WTC11 (cell line): ENCODE measurements around the gene INHBB. TPM values are rescaled to one million over a fixed set of nuclear protein-coding genes. Genes with fewer than 3 reads are reported as not detected.

Experiments
- ATAC-seq: fragments of 200-7000 bp; cut with Tn5 transposase; 2 replicates; pipeline ENCODE4 v1.10.0; 2021; ENCODE audit warnings: mild to moderate bottlenecking, moderate library complexity
- CTCF ChIA-PET: fragments of 300-600 bp; sonication (Branson Sonifier 250); formaldehyde crosslinking; loops from one replicate; lab custom pipeline; 2021; ENCODE audit warnings: antibody characterized with exemption; lab: Charles Lee
- POLR2A ChIA-PET: fragments of 350-600 bp; sonication (Branson Sonifier 250); formaldehyde crosslinking; loops from one replicate; lab custom pipeline; 2021; ENCODE audit warnings: antibody characterized with exemption; lab: Charles Lee
- DNase-seq: peaks from one replicate; pipeline ENCODE4 v3.0.0; 2021; ENCODE audit warnings: low spot score
- H3K27ac Mint-ChIP-seq: 2 replicates; pipeline ENCODE4 v1.8.0; 2021; ENCODE audit warnings: mixed read lengths
- H3K27me3 Mint-ChIP-seq: 2 replicates; pipeline ENCODE4 v1.8.0; 2021; ENCODE audit warnings: low read depth, mild to moderate bottlenecking, moderate library complexity, mixed read lengths
- H3K36me3 Mint-ChIP-seq: 2 replicates; pipeline ENCODE4 v1.8.0; 2021; ENCODE audit warnings: mixed read lengths
- H3K4me1 Mint-ChIP-seq: 2 replicates; pipeline ENCODE4 v1.8.0; 2022; ENCODE audit warnings: mixed read lengths
- H3K4me3 Mint-ChIP-seq: 2 replicates; pipeline ENCODE4 v1.8.0; 2021; ENCODE audit warnings: mild to moderate bottlenecking, moderate library complexity, mixed read lengths
- H3K9me3 Mint-ChIP-seq: 2 replicates; pipeline ENCODE4 v1.8.0; 2021; ENCODE audit warnings: mixed read lengths
- AR ChIP-seq: fragments of 250-450 bp; sonication (Bioruptor Pico); IDR thresholded peaks from 2 replicates; pipeline ENCODE4 v1.9.0; 2021; ENCODE audit warnings: mild to moderate bottlenecking
- CREB1 ChIP-seq: sonication (generic); formaldehyde crosslinking; IDR thresholded peaks from 2 replicates; pipeline ENCODE4 v1.8.0; 2023; ENCODE audit warnings: mild to moderate bottlenecking, missing genetic modification reagents
- CREM ChIP-seq: sonication (generic); formaldehyde crosslinking; IDR thresholded peaks from 2 replicates; pipeline ENCODE4 v1.8.1; 2022; ENCODE audit warnings: mild to moderate bottlenecking, missing genetic modification reagents, moderate library complexity
- E2F4 ChIP-seq: sonication (generic); formaldehyde crosslinking; IDR thresholded peaks from 2 replicates; pipeline ENCODE4 v1.8.1; 2022; ENCODE audit warnings: low read depth, mild to moderate bottlenecking, moderate library complexity, missing genetic modification reagents, borderline replicate concordance
- E2F5 ChIP-seq: sonication (generic); formaldehyde crosslinking; IDR thresholded peaks from 2 replicates; pipeline ENCODE4 v1.8.1; 2022; ENCODE audit warnings: mild to moderate bottlenecking, moderate library complexity, missing genetic modification reagents
- EMX1 ChIP-seq: fragments of 250-450 bp; sonication (Bioruptor Pico); IDR thresholded peaks from 2 replicates; pipeline ENCODE4 v1.8.0; 2021; ENCODE audit warnings: mild to moderate bottlenecking
- ESRRA ChIP-seq: sonication (generic); formaldehyde crosslinking; IDR thresholded peaks from 2 replicates; pipeline ENCODE4 v1.8.1; 2022; ENCODE audit warnings: mild to moderate bottlenecking, missing genetic modification reagents, borderline replicate concordance
- FOXJ3 ChIP-seq: sonication (generic); formaldehyde crosslinking; IDR thresholded peaks from 2 replicates; pipeline ENCODE4 v1.9.0; 2021; ENCODE audit warnings: missing genetic modification reagents, mild to moderate bottlenecking, borderline replicate concordance
- MXD4 ChIP-seq: fragments of 250-450 bp; sonication (Bioruptor Pico); IDR thresholded peaks from 2 replicates; pipeline ENCODE4 v1.8.0; 2021; ENCODE audit warnings: mild to moderate bottlenecking, moderate library complexity, borderline replicate concordance
- MYBL2 ChIP-seq: sonication (generic); formaldehyde crosslinking; IDR thresholded peaks from 2 replicates; pipeline ENCODE4 v1.8.1; 2023; ENCODE audit warnings: mild to moderate bottlenecking, moderate library complexity, missing genetic modification reagents
- PRRX2 ChIP-seq: fragments of 250-450 bp; sonication (Bioruptor Pico); IDR thresholded peaks from 2 replicates; pipeline ENCODE4 v1.8.0; 2021; ENCODE audit warnings: mild to moderate bottlenecking
- RORB ChIP-seq: fragments of 250-450 bp; sonication (Bioruptor Pico); IDR thresholded peaks from 2 replicates; pipeline ENCODE4 v1.9.0; 2021; ENCODE audit warnings: mild to moderate bottlenecking
- SMAD4 ChIP-seq: sonication (generic); formaldehyde crosslinking; IDR thresholded peaks from 2 replicates; pipeline ENCODE4 v1.8.0; 2022; ENCODE audit warnings: mild to moderate bottlenecking, missing genetic modification reagents
- TCF7 ChIP-seq: sonication (generic); formaldehyde crosslinking; IDR thresholded peaks from 2 replicates; pipeline ENCODE4 v1.8.0; 2022; ENCODE audit warnings: mild to moderate bottlenecking, low read depth, missing genetic modification reagents, moderate library complexity
- TEAD4 ChIP-seq: sonication (generic); formaldehyde crosslinking; IDR thresholded peaks from 2 replicates; pipeline ENCODE4 v1.8.0; 2022; ENCODE audit warnings: mild to moderate bottlenecking, missing genetic modification reagents
- TP53 ChIP-seq: sonication (generic); formaldehyde crosslinking; IDR thresholded peaks from 2 replicates; pipeline ENCODE4 v1.8.1; 2023; ENCODE audit warnings: mild to moderate bottlenecking, missing genetic modification reagents
- ZNF671 ChIP-seq: fragments of 250-450 bp; sonication (Bioruptor Pico); IDR thresholded peaks from 2 replicates; pipeline ENCODE4 v1.8.0; 2021; ENCODE audit warnings: mild to moderate bottlenecking
- total RNA-seq: library from RNA; stranded (reverse); gene quantifications from 3 replicates; pipeline ENCODE4 v1.2.3, GENCODE V29; 2021
- TF ChIP-seq, protein P1 (sequence below): fragments of 200-600 bp; IDR thresholded peaks from 2 replicates; pipeline ENCODE4 v1.8.0; 2022; ENCODE audit warnings: antibody characterized with exemption
- TF ChIP-seq, protein P2 (sequence below): sonication (generic); formaldehyde crosslinking; IDR thresholded peaks from 2 replicates; pipeline ENCODE4 v1.8.1; 2022; ENCODE audit warnings: low read depth, missing genetic modification reagents, borderline replicate concordance
- TF ChIP-seq, protein P3 (sequence below): fragments of 250-450 bp; sonication (Bioruptor Pico); conservative IDR thresholded peaks from 2 replicates; pipeline ENCODE4 v1.9.0; 2021; ENCODE audit warnings: mild to moderate bottlenecking
- TF ChIP-seq, protein P4 (sequence below): sonication (generic); formaldehyde crosslinking; conservative IDR thresholded peaks from 2 replicates; pipeline ENCODE4 v1.8.1; 2023; ENCODE audit warnings: mild to moderate bottlenecking, low read depth, missing genetic modification reagents, moderate library complexity

INHBB gene
- total RNA-seq, 1 experiment from 2014 or later: 0.26 TPM

- TF ChIP-seq E2F4 (CRISPR knock-in tag): no peak
- TF ChIP-seq PRRX2 (CRISPR knock-in tag): no peak
- no peak for TF ChIP-seq FOXJ3 (CRISPR knock-in tag)
- TF ChIP-seq, protein P1, sequence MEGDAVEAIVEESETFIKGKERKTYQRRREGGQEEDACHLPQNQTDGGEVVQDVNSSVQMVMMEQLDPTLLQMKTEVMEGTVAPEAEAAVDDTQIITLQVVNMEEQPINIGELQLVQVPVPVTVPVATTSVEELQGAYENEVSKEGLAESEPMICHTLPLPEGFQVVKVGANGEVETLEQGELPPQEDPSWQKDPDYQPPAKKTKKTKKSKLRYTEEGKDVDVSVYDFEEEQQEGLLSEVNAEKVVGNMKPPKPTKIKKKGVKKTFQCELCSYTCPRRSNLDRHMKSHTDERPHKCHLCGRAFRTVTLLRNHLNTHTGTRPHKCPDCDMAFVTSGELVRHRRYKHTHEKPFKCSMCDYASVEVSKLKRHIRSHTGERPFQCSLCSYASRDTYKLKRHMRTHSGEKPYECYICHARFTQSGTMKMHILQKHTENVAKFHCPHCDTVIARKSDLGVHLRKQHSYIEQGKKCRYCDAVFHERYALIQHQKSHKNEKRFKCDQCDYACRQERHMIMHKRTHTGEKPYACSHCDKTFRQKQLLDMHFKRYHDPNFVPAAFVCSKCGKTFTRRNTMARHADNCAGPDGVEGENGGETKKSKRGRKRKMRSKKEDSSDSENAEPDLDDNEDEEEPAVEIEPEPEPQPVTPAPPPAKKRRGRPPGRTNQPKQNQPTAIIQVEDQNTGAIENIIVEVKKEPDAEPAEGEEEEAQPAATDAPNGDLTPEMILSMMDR: no peak
- TF ChIP-seq E2F5 (CRISPR knock-in tag): no peak
- TF ChIP-seq SMAD4 (CRISPR knock-in tag): no peak
These were observed 29.9 kb upstream of the INHBB start (continued) for GRCh38 chr2:120316071-120316470.

DNA sequence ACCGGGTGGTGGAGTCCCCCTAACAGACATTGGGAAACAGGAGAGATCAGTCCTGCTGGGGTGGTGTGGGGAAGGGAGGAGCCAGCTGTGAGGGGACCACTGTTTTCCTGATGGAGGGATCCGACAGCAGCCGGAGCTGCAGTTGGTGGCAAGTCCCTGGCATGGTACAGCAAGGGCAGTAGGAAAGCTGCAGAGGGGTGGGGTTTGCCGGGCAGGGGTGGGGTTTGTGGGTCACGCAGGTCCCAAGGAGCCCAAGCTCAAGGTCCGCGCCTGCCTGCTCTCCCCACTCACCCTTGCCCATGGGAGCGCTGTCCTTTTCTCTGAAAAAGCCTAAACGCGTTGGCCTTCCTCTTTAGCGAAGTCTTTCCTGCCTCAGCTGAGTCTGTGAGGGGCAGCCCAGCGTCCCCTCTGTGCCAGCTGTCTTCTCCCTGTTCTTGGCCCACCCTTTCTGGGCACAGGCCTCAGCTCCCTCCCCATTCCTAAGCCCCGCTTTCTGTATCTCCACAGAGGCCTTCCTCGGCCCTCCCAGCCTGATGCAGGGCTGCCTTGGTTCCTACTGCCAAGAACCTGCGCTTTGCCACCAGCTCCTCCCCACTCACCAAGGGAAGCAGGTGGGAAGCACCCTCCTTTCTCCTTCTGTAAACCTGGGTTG lies 29.3 kb upstream of the INHBB start:
- no peak for ATAC-seq
- POLR2A ChIA-PET: no interaction called here
- DNase-seq: no peak
- Mint-ChIP-seq H3K9me3 (no peaks in the 10 kb centered on the region), H3K4me1 (peaks cover 3% of the 10 kb centered on the region; the same call in 1 of the 2 replicates), H3K36me3 (no peaks in the 10 kb centered on the region), H3K4me3 (no peak overlapping the region), H3K27me3 (peaks cover 49% of the 10 kb centered on the region), H3K27ac (no peak overlapping the region)
- CTCF ChIA-PET: no interaction called here
- TF ChIP-seq TEAD4 (CRISPR knock-in tag) (no peak), FOXJ3 (CRISPR knock-in tag) (no peak), ESRRA (CRISPR knock-in tag) (no peak), MXD4 (CRISPR knock-in tag) (no peak), CREM (CRISPR knock-in tag) (no peak), AR (CRISPR knock-in tag) (no peak), MYBL2 (no peak), ZNF671 (no peak), RORB (CRISPR knock-in tag) (no peak), CREB1 (CRISPR knock-in tag) (no peak), TP53 (CRISPR knock-in tag) (no peak), TCF7 (CRISPR knock-in tag) (no peak), EMX1 (CRISPR knock-in tag) (no peak)
- TF ChIP-seq, protein P2, sequence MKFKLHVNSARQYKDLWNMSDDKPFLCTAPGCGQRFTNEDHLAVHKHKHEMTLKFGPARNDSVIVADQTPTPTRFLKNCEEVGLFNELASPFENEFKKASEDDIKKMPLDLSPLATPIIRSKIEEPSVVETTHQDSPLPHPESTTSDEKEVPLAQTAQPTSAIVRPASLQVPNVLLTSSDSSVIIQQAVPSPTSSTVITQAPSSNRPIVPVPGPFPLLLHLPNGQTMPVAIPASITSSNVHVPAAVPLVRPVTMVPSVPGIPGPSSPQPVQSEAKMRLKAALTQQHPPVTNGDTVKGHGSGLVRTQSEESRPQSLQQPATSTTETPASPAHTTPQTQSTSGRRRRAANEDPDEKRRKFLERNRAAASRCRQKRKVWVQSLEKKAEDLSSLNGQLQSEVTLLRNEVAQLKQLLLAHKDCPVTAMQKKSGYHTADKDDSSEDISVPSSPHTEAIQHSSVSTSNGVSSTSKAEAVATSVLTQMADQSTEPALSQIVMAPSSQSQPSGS (CRISPR knock-in tag): no peak
- TF ChIP-seq, protein P3, sequence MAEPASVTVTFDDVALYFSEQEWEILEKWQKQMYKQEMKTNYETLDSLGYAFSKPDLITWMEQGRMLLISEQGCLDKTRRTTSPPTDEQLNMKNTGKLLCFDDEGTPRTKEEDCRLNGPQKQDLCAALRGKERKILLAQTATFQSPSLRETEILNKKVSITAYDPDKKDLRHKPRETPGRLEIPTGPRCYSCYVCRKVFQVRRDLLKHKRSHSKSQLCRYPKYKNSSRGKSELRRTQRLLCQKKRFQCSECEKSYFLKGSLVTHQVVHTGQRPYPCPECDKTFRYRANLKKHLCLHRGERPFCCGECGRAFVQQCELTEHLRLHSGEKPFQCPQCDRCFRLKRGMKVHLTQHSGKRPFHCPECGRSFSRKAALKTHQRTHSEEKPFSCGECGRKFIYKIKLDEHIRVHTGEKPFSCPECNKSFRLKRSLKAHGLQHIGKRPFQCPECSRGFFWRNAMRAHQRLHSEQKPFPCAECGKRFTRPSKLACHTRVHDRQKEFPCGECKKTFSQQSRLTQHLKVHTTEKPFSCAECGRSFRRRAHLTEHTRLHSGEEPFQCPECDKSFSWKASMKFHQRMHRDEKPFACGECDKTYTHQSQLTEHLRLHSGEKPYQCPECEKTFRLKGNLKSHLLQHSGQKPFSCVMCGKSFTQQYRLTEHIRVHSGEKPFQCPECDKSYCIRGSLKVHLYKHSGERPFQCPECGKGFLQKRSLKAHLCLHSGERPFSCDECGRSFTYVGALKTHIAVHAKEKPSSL (CRISPR knock-in tag): no peak
- TF ChIP-seq, protein P4, sequence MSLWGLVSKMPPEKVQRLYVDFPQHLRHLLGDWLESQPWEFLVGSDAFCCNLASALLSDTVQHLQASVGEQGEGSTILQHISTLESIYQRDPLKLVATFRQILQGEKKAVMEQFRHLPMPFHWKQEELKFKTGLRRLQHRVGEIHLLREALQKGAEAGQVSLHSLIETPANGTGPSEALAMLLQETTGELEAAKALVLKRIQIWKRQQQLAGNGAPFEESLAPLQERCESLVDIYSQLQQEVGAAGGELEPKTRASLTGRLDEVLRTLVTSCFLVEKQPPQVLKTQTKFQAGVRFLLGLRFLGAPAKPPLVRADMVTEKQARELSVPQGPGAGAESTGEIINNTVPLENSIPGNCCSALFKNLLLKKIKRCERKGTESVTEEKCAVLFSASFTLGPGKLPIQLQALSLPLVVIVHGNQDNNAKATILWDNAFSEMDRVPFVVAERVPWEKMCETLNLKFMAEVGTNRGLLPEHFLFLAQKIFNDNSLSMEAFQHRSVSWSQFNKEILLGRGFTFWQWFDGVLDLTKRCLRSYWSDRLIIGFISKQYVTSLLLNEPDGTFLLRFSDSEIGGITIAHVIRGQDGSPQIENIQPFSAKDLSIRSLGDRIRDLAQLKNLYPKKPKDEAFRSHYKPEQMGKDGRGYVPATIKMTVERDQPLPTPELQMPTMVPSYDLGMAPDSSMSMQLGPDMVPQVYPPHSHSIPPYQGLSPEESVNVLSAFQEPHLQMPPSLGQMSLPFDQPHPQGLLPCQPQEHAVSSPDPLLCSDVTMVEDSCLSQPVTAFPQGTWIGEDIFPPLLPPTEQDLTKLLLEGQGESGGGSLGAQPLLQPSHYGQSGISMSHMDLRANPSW: no peak
